Measurements from ENCODE around the gene CDRT4. TPM values are rescaled to one million over a fixed set of nuclear protein-coding genes. Genes with fewer than 3 reads are reported as not detected.

The CDRT4 gene
- 10 to 100 TPM; 16.3 to 19.5 TPM for total RNA-seq
- 10 to 100 TPM in 1 of 2 donors, 1 to 10 TPM in 1; 2.3 to 16.3 TPM for polyA plus RNA-seq
- long read RNA-seq, donor 1, partial matches to known transcripts, result 0 of 5 reads
- long read RNA-seq, donor 1, other reads (novel, unspliced or antisense), result 1 of 5 reads
- long read RNA-seq, donor 2, partial matches to known transcripts, result 0 of 2 reads
- long read RNA-seq, donor 2, other reads (novel, unspliced or antisense), result 1 of 2 reads

GRCh38 chr17:15467592-15467991 is at the start of gene CDRT4:
Gene CDRT4 (minus strand): TSS chr17:15467621. CDS start chr17:15440238, 27,383 bp downstream.
- ATAC-seq (ENCODE audit: low FRiP score), result no peak
- no peak within 1 kb of the TSS for H3K27ac ChIP-seq (ENCODE audit: low read depth in 1 of 2, low read length in 2 of 2)
- H3K36me3 ChIP-seq (ENCODE audit: control insufficient read depth in 1 of 2, insufficient read depth in 2 of 2, low read length in 1 of 2), result no peaks in the 10 kb centered on the region
- H3K4me1 ChIP-seq (ENCODE audit: control insufficient read depth in 1 of 2, insufficient read depth in 2 of 2, low read length in 2 of 2), result no peaks in the 10 kb centered on the region
- intact Hi-C loops (cut with DNase I), result no loop called here
- H3K9me3 ChIP-seq (ENCODE audit: control insufficient read depth, low read length), result no peaks in the 10 kb centered on the region
- H3K27me3 ChIP-seq (ENCODE audit: control insufficient read depth in 1 of 2, insufficient read depth in 2 of 2, low read length in 1 of 2), result no peaks in the 10 kb centered on the region
- DNase-seq, result no peak
- WGBS, 2 donors, result 87 to 90% methylated on average over 3 of the region's 3 CpGs
- H3K4me3 ChIP-seq (ENCODE audit: low read length in 2 of 2), result no peak within 1 kb of the TSS

GRCh38 chr17:15516150-15516549 is 48.7 kb upstream of the CDRT4 start:
- Histone ChIP-seq H3K4me3 (ENCODE audit: low read length in 2 of 2) (no peak overlapping the region), H3K27ac (ENCODE audit: low read depth in 1 of 2, low read length in 2 of 2) (no peak overlapping the region), H3K4me1 (ENCODE audit: control insufficient read depth in 1 of 2, insufficient read depth in 2 of 2, low read length in 2 of 2) (peaks cover 2 to 8% of the 10 kb centered on the region in 2 donors), H3K9me3 (ENCODE audit: control insufficient read depth, low read length) (no peaks in the 10 kb centered on the region), H3K27me3 (ENCODE audit: control insufficient read depth in 1 of 2, insufficient read depth in 2 of 2, low read length in 1 of 2) (no peaks in the 10 kb centered on the region), H3K36me3 (ENCODE audit: control insufficient read depth in 1 of 2, insufficient read depth in 2 of 2, low read length in 1 of 2) (no peaks in the 10 kb centered on the region)
- DNase-seq (no peak), ATAC-seq (ENCODE audit: low FRiP score) (no peak)
- intact Hi-C loops (cut with DNase I), result no loop called here
- WGBS, 2 donors, result 95 to 97% methylated on average over 8 of the region's 8 CpGs

GRCh38 chr17:15514469-15514868 is 47.0 kb upstream of the CDRT4 start:
- Histone ChIP-seq H3K36me3 (ENCODE audit: control insufficient read depth in 1 of 2, insufficient read depth in 2 of 2, low read length in 1 of 2) (no peaks in the 10 kb centered on the region), H3K27ac (ENCODE audit: low read depth in 1 of 2, low read length in 2 of 2) (no peak overlapping the region), H3K4me3 (ENCODE audit: low read length in 2 of 2) (no peak overlapping the region), H3K27me3 (ENCODE audit: control insufficient read depth in 1 of 2, insufficient read depth in 2 of 2, low read length in 1 of 2) (no peaks in the 10 kb centered on the region), H3K9me3 (ENCODE audit: control insufficient read depth, low read length) (no peaks in the 10 kb centered on the region), H3K4me1 (ENCODE audit: control insufficient read depth in 1 of 2, insufficient read depth in 2 of 2, low read length in 2 of 2) (peaks cover 2 to 8% of the 10 kb centered on the region in 2 donors)
- 24 to 36% methylated on average over 2 of the region's 2 CpGs for WGBS, 2 donors
- no peak for DNase-seq
- intact Hi-C loops (cut with DNase I), result no loop called here
- ATAC-seq (ENCODE audit: low FRiP score), result no peak

GRCh38 chr17:15513856-15514459 is 46.5 kb upstream of the CDRT4 start:
- Histone ChIP-seq H3K9me3 (ENCODE audit: control insufficient read depth, low read length) (no peaks in the 10 kb centered on the region), H3K27me3 (ENCODE audit: control insufficient read depth in 1 of 2, insufficient read depth in 2 of 2, low read length in 1 of 2) (no peaks in the 10 kb centered on the region), H3K36me3 (ENCODE audit: control insufficient read depth in 1 of 2, insufficient read depth in 2 of 2, low read length in 1 of 2) (no peaks in the 10 kb centered on the region), H3K27ac (ENCODE audit: low read depth in 1 of 2, low read length in 2 of 2) (peak overlapping the region; percentile 68 to 86), H3K4me3 (ENCODE audit: low read length in 2 of 2) (no peak overlapping the region), H3K4me1 (ENCODE audit: control insufficient read depth in 1 of 2, insufficient read depth in 2 of 2, low read length in 2 of 2) (peaks cover 2 to 8% of the 10 kb centered on the region in 2 donors)
- ATAC-seq (ENCODE audit: low FRiP score) (no peak), DNase-seq (no peak)
- WGBS, 2 donors, result 20 to 25% methylated on average over 9 of the region's 9 CpGs
- intact Hi-C loops (cut with DNase I), result no loop called here

GRCh38 chr17:15513058-15513791 is 45.8 kb upstream of the CDRT4 start:
- DNase-seq (no peak), ATAC-seq (ENCODE audit: low FRiP score) (peak; percentile 35)
- no peaks in the 10 kb centered on the region for H3K27me3 ChIP-seq (ENCODE audit: control insufficient read depth in 1 of 2, insufficient read depth in 2 of 2, low read length in 1 of 2)
- intact Hi-C loops (cut with DNase I), result no loop called here
- H3K4me1 ChIP-seq (ENCODE audit: control insufficient read depth in 1 of 2, insufficient read depth in 2 of 2, low read length in 2 of 2), result peaks cover 2 to 8% of the 10 kb centered on the region in 2 donors
- H3K27ac ChIP-seq (ENCODE audit: low read depth in 1 of 2, low read length in 2 of 2), result peak overlapping the region; percentile 94 to 96
- no peak overlapping the region for H3K4me3 ChIP-seq (ENCODE audit: low read length in 2 of 2)
- no peaks in the 10 kb centered on the region for H3K9me3 ChIP-seq (ENCODE audit: control insufficient read depth, low read length)
- H3K36me3 ChIP-seq (ENCODE audit: control insufficient read depth in 1 of 2, insufficient read depth in 2 of 2, low read length in 1 of 2), result no peaks in the 10 kb centered on the region
- 3 to 9% methylated on average over 6 of the region's 6 CpGs for WGBS, 2 donors

- Histone ChIP-seq H3K9me3 (ENCODE audit: control insufficient read depth, low read length) (no peaks in the 10 kb centered on the region), H3K4me1 (ENCODE audit: control insufficient read depth in 1 of 2, insufficient read depth in 2 of 2, low read length in 2 of 2) (peaks cover 2 to 8% of the 10 kb centered on the region in 2 donors), H3K27me3 (ENCODE audit: control insufficient read depth in 1 of 2, insufficient read depth in 2 of 2, low read length in 1 of 2) (no peaks in the 10 kb centered on the region), H3K27ac (ENCODE audit: low read depth in 1 of 2, low read length in 2 of 2) (peak overlapping the region; percentile 87 to 96), H3K36me3 (ENCODE audit: control insufficient read depth in 1 of 2, insufficient read depth in 2 of 2, low read length in 1 of 2) (no peaks in the 10 kb centered on the region), H3K4me3 (ENCODE audit: low read length in 2 of 2) (no peak overlapping the region)
- WGBS, 2 donors, result 88 to 89% methylated on average over 4 of the region's 4 CpGs
- intact Hi-C loops (cut with DNase I), result no loop called here
- no peak for DNase-seq
- ATAC-seq (ENCODE audit: low FRiP score), result no peak
These were observed 44.8 kb upstream of the CDRT4 start for GRCh38 chr17:15512071-15512709.

GRCh38 chr17:15511142-15511541 is 43.7 kb upstream of the CDRT4 start:
- ATAC-seq (ENCODE audit: low FRiP score) (no peak), DNase-seq (no peak)
- H3K9me3 ChIP-seq (ENCODE audit: control insufficient read depth, low read length), result no peaks in the 10 kb centered on the region
- no peak overlapping the region for H3K4me3 ChIP-seq (ENCODE audit: low read length in 2 of 2)
- H3K27me3 ChIP-seq (ENCODE audit: control insufficient read depth in 1 of 2, insufficient read depth in 2 of 2, low read length in 1 of 2), result no peaks in the 10 kb centered on the region
- WGBS, 2 donors, result 67 to 71% methylated on average over 2 of the region's 2 CpGs
- peak overlapping the region; percentile 43 to 64 for H3K27ac ChIP-seq (ENCODE audit: low read depth in 1 of 2, low read length in 2 of 2)
- H3K36me3 ChIP-seq (ENCODE audit: control insufficient read depth in 1 of 2, insufficient read depth in 2 of 2, low read length in 1 of 2), result no peaks in the 10 kb centered on the region
- intact Hi-C loops (cut with DNase I), result no loop called here
- peaks cover 2 to 8% of the 10 kb centered on the region in 2 donors for H3K4me1 ChIP-seq (ENCODE audit: control insufficient read depth in 1 of 2, insufficient read depth in 2 of 2, low read length in 2 of 2)

GRCh38 chr17:15510361-15510760 is 42.9 kb upstream of the CDRT4 start:
- peak overlapping the region; percentile 46 to 89 for H3K27ac ChIP-seq (ENCODE audit: low read depth in 1 of 2, low read length in 2 of 2)
- no peaks in the 10 kb centered on the region for H3K36me3 ChIP-seq (ENCODE audit: control insufficient read depth in 1 of 2, insufficient read depth in 2 of 2, low read length in 1 of 2)
- H3K9me3 ChIP-seq (ENCODE audit: control insufficient read depth, low read length), result no peaks in the 10 kb centered on the region
- intact Hi-C loops (cut with DNase I), result no loop called here
- ATAC-seq (ENCODE audit: low FRiP score), result peak; percentile 42
- no peaks in the 10 kb centered on the region for H3K27me3 ChIP-seq (ENCODE audit: control insufficient read depth in 1 of 2, insufficient read depth in 2 of 2, low read length in 1 of 2)
- peaks cover 2 to 8% of the 10 kb centered on the region in 2 donors for H3K4me1 ChIP-seq (ENCODE audit: control insufficient read depth in 1 of 2, insufficient read depth in 2 of 2, low read length in 2 of 2)
- DNase-seq, result no peak
- WGBS, 2 donors, result 28 to 32% methylated on average over 3 of the region's 3 CpGs
- no peak overlapping the region for H3K4me3 ChIP-seq (ENCODE audit: low read length in 2 of 2)
